Measurements from ENCODE around the gene PFKFB2.

- TF ChIP-seq, protein P1, sequence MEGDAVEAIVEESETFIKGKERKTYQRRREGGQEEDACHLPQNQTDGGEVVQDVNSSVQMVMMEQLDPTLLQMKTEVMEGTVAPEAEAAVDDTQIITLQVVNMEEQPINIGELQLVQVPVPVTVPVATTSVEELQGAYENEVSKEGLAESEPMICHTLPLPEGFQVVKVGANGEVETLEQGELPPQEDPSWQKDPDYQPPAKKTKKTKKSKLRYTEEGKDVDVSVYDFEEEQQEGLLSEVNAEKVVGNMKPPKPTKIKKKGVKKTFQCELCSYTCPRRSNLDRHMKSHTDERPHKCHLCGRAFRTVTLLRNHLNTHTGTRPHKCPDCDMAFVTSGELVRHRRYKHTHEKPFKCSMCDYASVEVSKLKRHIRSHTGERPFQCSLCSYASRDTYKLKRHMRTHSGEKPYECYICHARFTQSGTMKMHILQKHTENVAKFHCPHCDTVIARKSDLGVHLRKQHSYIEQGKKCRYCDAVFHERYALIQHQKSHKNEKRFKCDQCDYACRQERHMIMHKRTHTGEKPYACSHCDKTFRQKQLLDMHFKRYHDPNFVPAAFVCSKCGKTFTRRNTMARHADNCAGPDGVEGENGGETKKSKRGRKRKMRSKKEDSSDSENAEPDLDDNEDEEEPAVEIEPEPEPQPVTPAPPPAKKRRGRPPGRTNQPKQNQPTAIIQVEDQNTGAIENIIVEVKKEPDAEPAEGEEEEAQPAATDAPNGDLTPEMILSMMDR (IDR thresholded peaks at IDR 0.05; ENCODE audit: low read length) = no peak
- no peak for TF ChIP-seq EZH2 (optimal IDR thresholded peaks at IDR 0.05; ENCODE audit: low read depth, low read length)
Measured at GRCh38 chr1:207048041-207048440, 5.0 kb upstream of the PFKFB2 start.
